Measurements from ENCODE around the gene MBD5.
A peak's percentile ranks its signal among the peaks of the same experiment; 100 is the strongest.
"Not testable (repeated sequence)": the region's sequence is repeated elsewhere in the genome, so short reads cannot be mapped to it uniquely, and the experiment has no call there.

The MBD5 gene

DNA sequence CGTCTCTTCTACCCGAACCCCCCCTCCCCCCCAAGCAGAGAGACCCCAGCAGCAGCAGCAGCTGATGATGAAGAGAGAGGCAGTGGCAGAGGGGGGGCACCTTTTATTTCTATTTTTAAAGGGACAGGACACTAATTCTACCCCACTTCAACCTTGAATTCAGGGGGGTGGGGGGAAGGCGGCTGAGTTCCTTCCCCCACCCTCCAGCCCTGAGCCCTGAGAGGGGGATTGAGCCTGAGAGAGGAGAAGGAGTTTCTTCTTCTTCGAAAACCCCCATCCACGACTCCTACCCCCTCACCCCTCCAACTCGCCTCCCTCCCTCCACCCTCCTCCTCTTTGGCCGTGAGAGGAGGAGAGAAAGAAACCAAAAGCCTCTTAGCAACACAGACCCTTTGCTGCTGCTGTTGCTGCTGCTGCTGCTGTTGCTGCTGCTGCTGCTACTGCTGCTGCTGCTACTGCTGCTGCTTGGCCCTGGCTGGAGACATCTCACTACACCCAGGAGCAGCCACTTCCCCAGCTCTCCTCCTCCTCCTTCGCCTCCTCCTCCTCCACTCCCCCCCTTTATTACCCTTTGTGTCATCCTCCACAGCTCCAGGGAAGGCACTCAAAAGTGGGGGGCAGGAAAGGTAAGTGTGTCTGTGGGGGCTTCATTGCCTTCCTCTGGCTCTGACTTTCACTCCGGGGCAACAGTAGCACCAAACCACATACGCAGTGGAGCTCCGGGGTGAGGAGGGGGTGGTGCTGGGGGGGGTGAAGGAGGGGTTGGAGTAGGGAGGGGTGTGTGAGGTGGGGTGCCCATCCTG is at the start of gene MBD5:
MBD5 (plus strand) TSS at position 33 of the 803 bp plus-strand sequence.
- peak; percentile 13 for DNase-seq

DNA sequence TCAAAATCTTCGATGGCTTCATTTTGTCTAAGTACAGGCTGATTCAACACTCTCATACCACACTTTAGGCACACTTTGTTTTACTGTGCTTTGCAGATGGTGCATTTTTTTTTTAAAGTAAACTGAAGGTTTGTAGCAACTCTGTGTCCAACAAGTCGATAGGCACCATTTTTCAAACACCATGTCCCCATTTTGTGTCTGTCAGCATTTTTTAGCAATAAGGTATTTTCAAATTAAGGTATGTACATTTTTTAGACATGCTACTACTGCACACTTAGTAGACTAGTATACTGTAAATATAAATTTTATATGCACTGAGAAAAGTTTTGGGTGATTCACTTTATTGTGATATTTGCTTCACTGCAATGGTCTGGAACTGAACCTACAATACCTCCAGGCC is 44.8 kb upstream of the MBD5 start:
- DNase-seq: no peak

GRCh38 chr2:147977679-147978078 is 43.2 kb upstream of the MBD5 start:
- no peak for DNase-seq

- DNase-seq: no peak
Measured at GRCh38 chr2:147980940-147981528, 39.9 kb upstream of the MBD5 start.

DNA sequence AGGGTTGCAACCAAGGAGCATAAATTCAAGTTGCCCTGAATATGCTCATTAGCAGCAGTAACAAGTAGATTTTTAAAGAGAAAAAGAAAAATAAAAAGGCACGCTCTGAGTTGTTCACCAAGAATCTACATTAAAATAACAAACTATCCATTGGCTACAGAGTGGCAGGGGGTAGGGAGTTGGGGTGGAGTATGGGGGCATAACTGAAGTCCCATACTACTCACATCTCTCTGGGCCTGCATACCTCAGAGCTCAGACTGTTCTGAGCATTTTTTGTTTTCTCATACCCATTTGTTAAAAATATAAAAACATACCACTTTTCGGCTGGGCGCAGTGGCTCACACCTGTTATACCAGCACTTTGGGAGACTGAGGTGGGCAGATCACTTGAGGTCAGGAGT is 31.8 kb upstream of the MBD5 start:
- no peak for DNase-seq

DNA sequence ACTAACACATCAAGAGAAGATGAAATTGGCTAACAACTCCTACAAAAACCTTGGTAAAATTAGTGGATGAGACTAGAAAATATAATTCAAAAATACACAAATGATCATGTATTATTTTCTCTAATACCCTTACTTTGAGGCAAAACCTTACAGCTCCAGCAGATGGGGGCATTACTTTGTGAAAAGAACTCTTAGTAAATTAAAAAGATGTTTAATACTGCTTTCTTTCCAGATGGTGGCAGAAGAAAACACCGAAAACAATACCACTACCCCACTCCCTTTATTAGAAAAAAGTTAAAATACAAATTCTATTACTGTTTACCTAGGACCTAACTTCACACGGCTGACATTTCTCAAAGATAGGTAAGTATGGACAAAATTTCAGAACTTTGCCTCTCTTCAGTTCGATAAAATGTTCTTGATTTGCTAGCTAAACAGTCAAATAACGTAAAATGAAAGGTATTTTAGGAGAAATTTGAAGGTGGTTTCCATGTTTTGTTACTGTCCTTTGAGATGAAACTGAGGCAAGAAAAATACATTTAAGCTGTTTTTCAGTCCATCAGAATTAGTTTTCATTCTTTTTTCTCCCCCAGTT is 31.0 kb upstream of the MBD5 start:
- DNase-seq: peak; percentile 22

DNA sequence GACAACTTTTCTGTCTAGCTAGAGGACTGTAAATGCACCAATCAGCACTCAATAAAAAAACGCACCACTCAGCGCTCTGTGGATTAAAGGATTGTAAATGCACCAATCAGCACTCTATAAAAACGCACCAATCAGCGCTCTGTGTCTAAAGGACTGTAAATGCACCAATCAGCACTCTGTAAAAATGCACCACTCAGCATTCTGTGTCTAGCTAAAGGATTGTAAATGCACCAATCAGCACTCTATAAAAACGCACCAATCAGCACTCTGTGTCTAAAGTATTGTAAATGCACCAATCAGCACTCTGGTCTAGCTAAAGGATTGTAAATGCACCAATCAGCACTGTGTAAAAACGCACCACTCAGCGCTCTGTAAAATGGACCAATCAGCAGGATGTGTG is 25.9 kb upstream of the MBD5 start:
- not testable (repeated sequence) for DNase-seq

DNA sequence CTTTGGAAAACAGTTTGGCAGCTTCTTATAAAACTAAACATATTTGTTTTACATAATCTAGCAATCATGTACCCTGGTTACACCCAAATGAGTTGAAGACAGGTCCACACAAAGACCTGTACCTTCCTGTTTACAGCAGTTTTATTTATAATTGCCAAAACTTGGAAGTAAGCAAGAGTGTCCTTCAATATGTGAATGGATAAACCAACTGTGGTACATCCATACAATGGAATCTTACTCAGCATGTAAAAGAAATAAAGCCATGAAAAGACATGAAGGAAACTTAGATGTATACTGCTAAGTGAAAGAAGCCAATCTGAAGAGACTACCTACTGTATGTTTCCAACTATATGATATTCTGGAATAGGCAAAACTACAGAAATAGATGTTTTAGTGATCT is 24.1 kb upstream of the MBD5 start:
- no peak for DNase-seq

- DNase-seq: no peak
Measured at GRCh38 chr2:147998203-147998602, 22.7 kb upstream of the MBD5 start.

DNA sequence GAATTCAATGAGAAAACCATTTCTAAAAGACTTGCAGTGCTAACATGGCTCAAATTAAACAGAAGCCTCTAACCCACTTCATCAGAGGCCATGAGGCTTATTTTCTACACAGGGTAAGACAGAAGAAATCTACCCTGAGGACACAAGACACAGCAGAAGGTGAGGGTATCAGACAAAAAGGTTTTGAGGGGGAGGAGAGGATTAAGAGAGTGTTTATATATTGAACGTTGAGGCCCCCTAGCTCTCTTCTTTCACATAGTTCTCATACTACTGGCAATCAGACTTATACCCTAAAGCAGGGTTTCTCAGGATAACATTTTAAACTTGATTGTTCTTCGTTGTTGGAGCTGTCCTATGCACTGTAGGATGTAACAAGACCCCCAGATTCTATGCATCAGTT is 21.8 kb upstream of the MBD5 start:
- no peak for DNase-seq

DNA sequence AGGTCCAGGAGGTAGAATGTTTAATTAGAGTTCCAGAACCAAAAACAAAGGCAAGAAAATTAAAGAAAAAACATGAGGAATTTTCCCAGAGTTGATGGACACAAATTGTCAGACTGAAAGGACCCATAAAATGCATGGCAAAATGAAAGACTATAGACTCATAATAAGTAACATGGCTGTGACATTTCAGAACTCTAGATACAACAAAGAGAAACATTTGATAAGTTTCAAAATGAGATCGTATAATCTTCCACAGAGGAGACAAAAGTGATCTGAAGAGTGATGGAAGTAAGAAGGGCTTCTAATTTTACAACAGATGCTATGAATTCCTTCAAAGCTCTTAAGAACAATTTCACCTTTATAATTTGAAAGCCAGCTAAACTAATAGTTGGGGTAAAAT is 20.8 kb upstream of the MBD5 start:
- DNase-seq: no peak

- DNase-seq: not testable (repeated sequence)
Measured at GRCh38 chr2:148002420-148002819, 18.5 kb upstream of the MBD5 start.

DNA sequence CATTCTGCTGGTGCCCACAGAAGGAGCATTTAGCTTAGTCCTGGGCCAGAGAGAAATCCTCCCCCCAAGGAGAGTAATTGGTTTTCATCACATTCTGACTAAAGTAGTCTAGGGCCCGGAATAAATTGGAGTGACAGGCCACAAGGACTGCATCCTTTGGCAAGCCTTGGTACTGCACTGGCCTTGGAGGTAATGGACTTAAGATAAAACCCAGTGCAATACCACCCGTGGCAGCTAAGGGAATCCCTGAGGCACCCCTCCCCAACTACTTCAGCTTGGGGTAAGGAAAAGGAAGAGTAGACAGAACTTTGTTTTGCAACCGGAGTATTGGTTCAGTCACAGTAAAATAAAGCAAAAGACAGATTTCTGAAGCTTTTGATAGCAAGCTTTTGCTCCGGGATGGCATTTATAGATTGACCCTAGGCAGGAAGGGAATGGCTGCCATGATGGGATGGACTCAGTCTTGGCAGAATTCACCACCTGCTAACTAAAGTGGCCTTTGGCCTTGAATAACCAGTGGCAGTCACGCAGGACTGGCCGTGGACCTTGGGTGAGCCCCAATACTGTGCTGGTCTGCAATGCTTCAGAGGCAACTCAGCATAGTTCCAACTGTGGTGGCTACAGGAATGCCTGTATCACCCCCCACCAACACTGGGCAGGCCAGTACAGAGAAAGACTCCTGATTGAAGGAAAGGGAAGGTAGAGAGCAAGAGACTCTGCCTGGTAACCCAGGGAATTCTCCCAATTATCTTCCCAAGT is 14.5 kb upstream of the MBD5 start:
- no peak for DNase-seq

- DNase-seq: no peak
Measured at GRCh38 chr2:148007219-148007900, 13.5 kb upstream of the MBD5 start.

GRCh38 chr2:148008411-148008810 is 12.5 kb upstream of the MBD5 start:
- not testable (repeated sequence) for DNase-seq

DNA sequence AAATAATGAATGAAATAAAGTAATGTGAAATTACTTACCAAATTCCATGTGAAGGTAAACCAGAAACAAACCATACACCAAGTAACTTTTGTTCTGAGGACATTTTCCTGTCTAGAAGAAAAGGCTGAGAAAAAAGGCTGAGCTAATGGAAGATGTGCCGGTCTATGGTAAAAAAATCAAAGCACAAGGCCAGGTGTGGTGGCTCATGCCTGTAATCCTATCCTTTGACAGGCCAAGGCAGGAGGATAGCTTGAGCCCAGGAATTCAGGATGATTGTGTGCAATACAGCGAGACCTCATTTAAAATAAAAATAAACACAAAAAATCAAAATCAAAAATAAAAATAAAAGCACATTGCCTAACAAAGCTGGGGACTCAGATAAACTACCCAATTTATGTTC is 7.0 kb upstream of the MBD5 start:
- DNase-seq: no peak

DNA sequence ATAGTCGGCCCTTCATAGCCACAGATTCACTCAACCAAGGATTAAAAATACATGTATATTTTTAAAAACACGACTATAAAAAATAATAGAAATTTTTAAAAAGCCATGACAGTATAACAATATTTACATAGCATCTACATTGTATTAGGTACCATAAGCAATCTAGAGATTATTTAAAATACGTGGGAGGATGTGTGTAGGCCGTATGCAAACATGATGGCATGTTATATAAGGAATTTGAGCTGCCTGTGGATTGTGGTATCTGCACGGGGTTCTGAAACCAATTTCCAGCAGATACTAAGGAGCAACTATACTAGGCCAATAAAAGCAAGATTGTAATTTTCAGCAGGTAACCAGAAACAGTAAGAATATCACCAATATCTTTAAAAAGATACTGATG is 6.3 kb upstream of the MBD5 start:
- no peak for DNase-seq

DNA sequence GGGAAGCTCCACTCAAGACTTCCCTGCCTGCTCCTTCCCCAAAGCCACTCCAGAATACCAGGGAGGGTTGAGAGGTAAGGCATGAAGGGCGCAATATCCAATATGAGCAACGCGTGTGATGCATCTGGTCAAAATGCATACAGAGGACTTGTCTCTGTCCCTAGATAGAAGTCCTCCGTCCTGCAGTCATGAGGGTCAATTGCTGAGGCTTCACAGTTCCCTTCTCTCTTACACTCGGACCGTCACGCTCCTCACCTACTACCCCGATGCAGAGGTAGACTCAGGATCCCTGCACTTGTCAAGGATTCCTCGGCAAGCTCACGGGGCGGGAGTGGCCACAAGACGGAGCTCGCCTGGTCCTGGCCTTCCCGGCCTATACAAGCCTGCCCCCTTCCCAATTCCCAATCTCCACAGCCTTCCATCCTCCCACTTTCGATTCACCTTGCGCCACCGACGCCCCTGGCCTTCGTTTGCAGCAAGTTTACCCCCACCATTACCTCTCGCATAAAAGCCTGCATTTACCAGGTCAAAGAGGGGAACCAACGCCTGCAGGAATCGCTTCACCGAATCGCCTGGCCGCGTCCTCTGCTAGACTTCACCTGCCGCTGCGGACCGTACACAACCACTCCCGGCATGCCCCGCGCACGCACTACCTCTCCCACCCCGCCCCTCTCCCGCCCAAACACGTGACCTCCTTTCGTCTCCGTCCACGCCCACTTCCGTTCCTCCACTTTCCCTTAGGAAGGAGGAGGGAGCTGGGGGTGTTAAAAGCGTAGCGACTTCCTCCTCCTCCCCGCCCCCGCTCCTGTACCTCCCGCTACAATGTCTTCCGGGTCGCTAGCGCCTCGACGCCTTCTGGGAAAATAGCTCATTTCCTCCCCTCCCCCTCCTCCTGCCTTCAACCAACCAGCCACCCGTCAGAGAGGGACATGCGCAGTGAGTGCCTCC is 506 bp upstream of the MBD5 start, which contains the start of gene ORC4:
ORC4 (minus strand) TSS at position 627 of the 948 bp plus-strand sequence. CDS start 44,779 bp downstream, outside the sequence.
- peak; percentile 51 for DNase-seq

DNA sequence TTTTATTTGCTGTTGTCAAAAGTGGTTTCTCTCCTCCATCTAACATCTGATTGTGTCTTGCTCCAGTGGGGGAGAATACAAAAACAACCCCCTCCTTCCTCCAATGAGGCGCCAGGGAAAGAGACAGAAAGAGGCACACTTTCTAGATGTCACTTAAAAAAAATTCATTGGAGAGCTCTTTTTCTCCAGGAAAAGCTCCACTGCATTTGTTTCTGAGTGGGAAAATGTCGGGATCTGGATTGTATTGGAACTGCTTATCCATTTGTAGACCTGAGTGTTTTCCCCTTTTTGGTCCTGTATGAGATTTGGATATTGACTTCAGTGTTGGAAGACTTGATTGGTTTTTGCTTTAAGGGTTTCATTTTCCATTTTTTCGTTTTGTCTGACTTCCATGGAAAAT is 995 bp downstream of the MBD5 start:
- no peak for DNase-seq

GRCh38 chr2:148022351-148022750 is 1.5 kb downstream of the MBD5 start:
- DNase-seq: no peak

DNA sequence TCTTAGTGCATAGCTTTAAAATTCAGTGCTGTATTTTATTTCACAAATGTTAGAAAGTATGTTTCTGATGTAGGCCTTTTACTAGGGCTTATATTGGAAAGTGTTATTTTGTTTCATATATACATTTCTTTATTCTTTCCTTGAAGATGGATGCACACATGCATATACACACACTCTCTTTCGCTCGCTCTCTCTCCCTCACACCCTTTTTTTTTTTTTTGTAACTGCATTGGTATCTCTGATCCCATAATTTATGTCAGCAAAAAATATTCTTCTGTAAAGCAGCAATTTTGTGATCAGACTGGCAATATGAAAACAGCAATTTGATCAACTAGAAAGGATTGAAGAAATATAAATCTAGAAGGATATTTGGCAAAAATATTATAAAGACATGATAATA is 2.0 kb downstream of the MBD5 start:
- DNase-seq: no peak

DNA sequence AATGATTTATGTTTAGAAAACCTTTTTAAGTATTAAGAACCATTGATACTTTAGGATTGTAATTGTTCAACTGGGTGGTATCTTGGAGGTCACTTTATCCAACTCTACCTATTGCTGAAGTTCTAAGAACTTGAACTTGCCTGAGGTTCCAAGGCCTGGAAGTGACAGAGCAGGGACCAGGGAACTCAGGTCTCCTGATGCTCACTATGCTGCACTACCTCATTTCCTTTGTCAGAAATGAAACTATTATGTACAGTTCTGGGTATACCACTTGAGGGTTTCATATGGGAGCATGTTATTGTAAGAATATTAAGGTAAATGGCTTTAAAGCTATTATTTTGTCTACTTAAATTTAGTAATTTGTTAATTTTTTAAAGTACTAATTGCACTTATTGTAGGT is 3.0 kb downstream of the MBD5 start:
- no peak for DNase-seq
